Measurements from ENCODE around the gene LXN.
A peak's percentile ranks its signal among the peaks of the same experiment; 100 is the strongest.

LXN gene

GRCh38 chr3:158671821-158672214, 630 bp downstream of the LXN start:
- DNase-seq (ENCODE audit: low spot score) = no peak

DNA sequence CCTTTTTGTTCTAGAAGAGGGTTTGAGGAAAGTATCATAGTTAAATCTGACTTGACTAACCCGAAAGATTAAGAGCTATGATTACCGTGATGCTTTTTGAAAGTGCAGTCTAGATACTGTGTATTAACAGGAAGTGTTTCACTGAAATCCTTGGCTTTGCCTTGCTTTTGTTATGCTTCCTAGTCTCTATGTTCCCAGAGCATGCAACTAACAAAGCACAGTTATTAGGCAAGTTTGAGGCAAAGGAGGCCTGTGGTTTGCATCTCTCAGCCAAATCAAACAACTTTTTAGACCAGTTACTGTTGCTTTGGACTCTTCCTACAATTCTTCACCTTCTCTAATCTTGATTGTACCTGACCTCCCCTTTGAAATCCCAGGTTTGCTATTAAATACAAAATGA, 3.9 kb downstream of the LXN start:
- DNase-seq (ENCODE audit: low spot score) = no peak

- DNase-seq (ENCODE audit: low spot score) = no peak
These were observed 6.0 kb downstream of the LXN start for GRCh38 chr3:158666416-158666815.

DNA sequence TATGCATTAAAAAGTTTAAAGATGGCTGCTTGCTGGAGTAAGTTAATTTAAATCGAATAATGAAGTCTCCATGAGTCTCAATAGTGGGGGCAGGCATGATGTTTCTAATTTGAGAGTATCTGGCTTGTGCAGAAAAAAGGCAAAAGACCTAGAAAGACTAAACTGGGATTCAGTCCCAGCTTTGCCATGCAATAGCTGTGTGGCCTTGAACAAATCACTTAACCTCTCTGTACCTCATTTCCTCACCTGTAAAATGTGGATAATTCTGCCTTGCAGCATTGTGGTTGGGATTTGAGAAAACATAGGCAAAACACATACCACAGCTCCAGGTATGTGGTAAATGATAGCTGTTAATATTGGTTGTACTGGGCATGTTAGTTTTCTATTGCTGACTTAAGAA, 8.6 kb downstream of the LXN start:
- no peak for DNase-seq (ENCODE audit: low spot score)

DNA sequence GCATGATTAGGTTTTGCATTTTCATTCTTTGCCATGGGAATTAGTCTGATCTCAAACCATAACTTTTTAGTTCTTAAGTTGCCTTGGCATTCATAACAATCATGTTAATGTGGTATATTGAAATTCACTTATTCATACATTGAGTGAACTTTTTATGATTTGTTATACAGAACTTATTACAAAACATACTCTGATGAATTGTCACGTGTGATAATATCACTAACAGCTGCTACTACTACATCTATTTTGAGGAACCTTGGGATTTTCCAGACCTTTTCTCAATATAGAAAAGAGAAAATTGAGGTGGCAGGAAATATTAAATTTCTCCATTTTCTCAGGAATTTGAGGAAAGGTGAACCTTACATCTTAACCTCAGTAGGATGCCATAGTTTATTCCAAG, 9.2 kb downstream of the LXN start:
- DNase-seq (ENCODE audit: low spot score) = no peak

DNA sequence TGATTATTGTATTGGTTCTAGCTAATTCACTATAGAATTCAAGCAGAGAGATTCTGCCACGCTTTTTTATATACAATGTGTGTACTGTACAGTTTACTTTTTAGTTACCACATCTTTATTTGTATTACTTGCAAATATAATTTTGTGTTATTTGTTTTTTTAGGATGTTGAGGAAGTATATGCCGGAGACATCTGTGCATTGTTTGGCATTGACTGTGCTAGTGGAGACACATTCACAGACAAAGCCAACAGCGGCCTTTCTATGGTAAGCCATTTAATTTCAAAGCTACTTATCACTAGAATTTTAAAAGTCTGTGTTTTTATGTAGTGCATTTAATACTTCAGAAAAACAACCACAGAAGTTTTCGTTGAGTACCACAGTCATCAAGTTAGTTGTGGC, 11.7 kb downstream of the LXN start:
- DNase-seq (ENCODE audit: low spot score) = no peak

DNA sequence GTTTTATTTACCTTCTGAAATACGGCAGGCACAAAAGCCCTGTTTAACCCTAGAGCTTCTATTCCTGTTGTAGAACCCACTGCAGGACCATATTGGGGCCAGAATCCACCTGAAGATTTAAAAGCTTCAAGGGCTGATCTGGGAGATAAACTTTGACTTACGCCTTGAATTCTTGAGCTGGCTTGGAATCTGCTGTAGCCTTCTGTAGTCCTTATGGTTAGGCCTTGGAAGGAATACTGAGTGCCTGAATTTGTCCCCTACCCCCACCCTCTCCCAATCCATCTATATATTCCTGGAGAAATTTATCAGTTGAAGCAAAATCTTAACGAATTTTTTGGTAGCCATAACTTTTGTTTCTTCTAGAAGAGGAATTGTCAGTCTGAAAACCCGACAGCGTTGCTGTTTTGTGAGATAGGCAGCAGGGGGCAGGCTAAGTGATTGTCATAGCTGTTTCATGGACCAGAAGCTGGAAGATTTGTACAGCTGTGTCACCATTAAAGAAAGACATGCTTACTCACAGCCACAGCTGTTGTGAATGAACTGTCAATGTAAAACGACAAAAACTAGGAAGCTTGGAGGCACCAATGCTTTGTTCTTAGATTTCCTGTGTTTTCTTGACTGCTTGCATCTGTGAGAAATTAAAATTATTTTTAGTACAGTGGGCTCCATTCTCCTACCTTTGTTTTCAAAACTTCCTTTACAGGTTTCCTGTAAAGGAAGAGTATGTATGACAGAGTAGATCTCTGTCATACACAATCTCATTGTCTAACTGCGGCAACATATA, 12.8 kb downstream of the LXN start:
- peak; percentile 24 for DNase-seq (ENCODE audit: low spot score)

- DNase-seq (ENCODE audit: low spot score) = no peak
These were observed 13.6 kb downstream of the LXN start for GRCh38 chr3:158658889-158659288.

DNA sequence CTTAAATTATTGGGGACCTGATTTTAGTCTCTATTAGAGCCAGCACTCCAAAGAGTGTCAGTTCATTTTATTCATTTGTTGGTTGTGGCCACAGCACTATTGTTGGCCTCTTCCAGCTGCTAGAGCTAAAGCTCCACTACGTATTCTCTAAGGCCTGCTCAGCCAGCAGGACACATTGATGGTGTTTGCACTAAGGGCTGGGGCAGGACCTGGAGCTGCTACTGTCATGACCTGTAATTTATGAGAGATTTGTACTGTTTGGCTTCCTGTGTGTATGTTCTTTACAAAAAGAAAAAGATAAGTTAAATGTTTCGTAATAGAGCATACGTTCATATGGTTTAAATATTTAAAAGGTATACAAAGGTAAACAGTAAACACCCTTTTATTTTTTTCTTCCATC, 20.0 kb downstream of the LXN start:
- DNase-seq (ENCODE audit: low spot score) = no peak

- DNase-seq (ENCODE audit: low spot score) = no peak
These were observed 21.3 kb downstream of the LXN start for GRCh38 chr3:158651192-158651591.

- no peak for DNase-seq (ENCODE audit: low spot score)
These were observed 22.7 kb downstream of the LXN start for GRCh38 chr3:158649791-158650190.

- DNase-seq (ENCODE audit: low spot score) = peak; percentile 99
These were observed 28.0 kb downstream of the LXN start, which contains the start of gene GFM1 for GRCh38 chr3:158644345-158644908. TSS of gene GFM1 (plus strand) at chr3:158644527. CDS start at chr3:158644635, 108 bp downstream.

- DNase-seq (ENCODE audit: low spot score) = no peak
These were observed 29.8 kb downstream of the LXN start for GRCh38 chr3:158642474-158643210.

- peak; percentile 22 for DNase-seq (ENCODE audit: low spot score)
These were observed 30.4 kb downstream of the LXN start for GRCh38 chr3:158642005-158642404.

GRCh38 chr3:158640646-158641045, 31.8 kb downstream of the LXN start:
- no peak for DNase-seq (ENCODE audit: low spot score)

- no peak for DNase-seq (ENCODE audit: low spot score)
These were observed 40.5 kb downstream of the LXN start for GRCh38 chr3:158631981-158632380.

DNA sequence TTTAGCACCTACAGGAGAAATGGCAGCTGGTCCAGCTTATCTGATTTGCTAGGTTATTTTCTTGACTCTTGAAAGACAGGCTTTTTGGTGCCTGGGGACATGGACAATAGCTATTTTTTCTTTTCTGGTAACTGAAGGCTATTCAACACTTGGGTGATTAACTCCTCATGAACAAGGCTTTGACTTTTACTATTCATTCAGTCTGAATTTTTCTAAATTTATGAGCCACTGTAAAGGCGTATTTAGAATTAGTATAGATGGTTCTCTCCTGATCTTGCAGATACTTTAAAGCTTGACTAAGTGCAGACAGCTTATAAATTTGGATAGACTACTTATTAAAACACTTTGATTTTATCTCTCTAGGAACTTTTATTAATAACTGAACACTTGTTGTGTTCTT, 46.6 kb downstream of the LXN start:
- DNase-seq (ENCODE audit: low spot score) = no peak

GRCh38 chr3:158617982-158618875, 54.2 kb downstream of the LXN start:
- no peak for DNase-seq (ENCODE audit: low spot score)
